H1 (cell line): ENCODE measurements around the gene ACOT7. TPM values are rescaled to one million over a fixed set of nuclear protein-coding genes. Genes with fewer than 3 reads are reported as not detected.

ENCODE experiments used
- CTCF ChIA-PET: fragments of 300-600 bp; sonication (Branson Sonifier 250); formaldehyde crosslinking; loops from one replicate; lab custom pipeline; 2021; ENCODE audit not compliant: partially characterized antibody; lab: Charles Lee
- POLR2A ChIA-PET: fragments of 300-600 bp; sonication (Branson Sonifier 250); formaldehyde crosslinking; loops from one replicate; lab custom pipeline; 2021; ENCODE audit warnings: inconsistent platforms; ENCODE audit not compliant: partially characterized antibody; lab: Charles Lee
- DNase-seq, 2 experiments: peaks; one replicate each; pipeline versions ENCODE4 v3.0.0 to v3.0.0-alpha.2; 2010 to 2022; ENCODE audit warnings: low spot score in 2 of 2, low read depth in 1 of 2, mixed read lengths in 1 of 2
- FAIRE-seq: peaks from 2 replicates; lab custom pipeline; 2011; peaks lifted over from hg19 to GRCh38; lab: Jason Lieb, UNC
- H2AFZ ChIP-seq: 2 replicates; pipeline ENCODE4 v1.8.1; 2012; ENCODE audit warnings: low read length, inconsistent platforms
- H2AK5ac ChIP-seq: 2 replicates; pipeline ENCODE4 v1.6.1; 2013; ENCODE audit warnings: low read depth, low read length
- H2BK120ac ChIP-seq: replicated peaks from 2 replicates; pipeline ENCODE3; 2013; ENCODE audit warnings: low read depth, low read length, inconsistent platforms
- H2BK12ac ChIP-seq: 2 replicates; pipeline ENCODE4 v1.6.1; 2013; ENCODE audit warnings: low read depth, low read length
- H2BK15ac ChIP-seq: 2 replicates; pipeline ENCODE4 v1.6.1; 2013; ENCODE audit warnings: low read length
- H2BK20ac ChIP-seq: 2 replicates; pipeline ENCODE4 v1.6.1; 2013; ENCODE audit warnings: low read length
- H2BK5ac ChIP-seq: 2 replicates; pipeline ENCODE4 v1.6.1; 2013; ENCODE audit warnings: low read depth, low read length
- H3K14ac ChIP-seq: 2 replicates; pipeline ENCODE4 v1.6.1; 2013; ENCODE audit warnings: inconsistent platforms; ENCODE audit not compliant: insufficient read length
- H3K18ac ChIP-seq: 2 replicates; pipeline ENCODE4 v1.6.1; 2013; ENCODE audit warnings: low read length; ENCODE audit errors: extremely low read depth
- H3K23ac ChIP-seq: 2 replicates; pipeline ENCODE4 v1.6.1; 2013; ENCODE audit warnings: inconsistent platforms; ENCODE audit not compliant: insufficient read length
- H3K23me2 ChIP-seq: 2 replicates; pipeline ENCODE4 v1.6.1; 2013; ENCODE audit warnings: low read depth, low read length
- H3K27ac ChIP-seq: 2 replicates; pipeline ENCODE4 v1.6.1; 2011; ENCODE audit warnings: low read depth, low read length, inconsistent platforms
- H3K27me3 ChIP-seq, 4 experiments: replicated peaks in 1 of 4; 1 replicate in 1 of 4; 2 replicates in 3 of 4; pipeline versions ENCODE4 v1.6.1 to v1.8.1; 2011 to 2013; ENCODE audit warnings: low read length in 3 of 4, mild to moderate bottlenecking in 3 of 4, inconsistent platforms in 2 of 4, mixed read lengths in 2 of 4, moderate library complexity in 1 of 4; ENCODE audit not compliant: control insufficient read depth in 3 of 4, insufficient read depth in 3 of 4; ENCODE audit errors: extremely low read depth in 1 of 4
- H3K36me3 ChIP-seq, 4 experiments: 2 replicates each; pipeline versions ENCODE4 v1.6.1 to v1.8.1; 2011 to 2013; ENCODE audit warnings: mild to moderate bottlenecking in 4 of 4, low read length in 3 of 4, moderate library complexity in 2 of 4, control low read depth in 1 of 4, inconsistent platforms in 1 of 4; ENCODE audit not compliant: insufficient read depth in 4 of 4, control insufficient read depth in 2 of 4
- H3K4ac ChIP-seq: replicated peaks from 2 replicates; pipeline ENCODE3; 2013; ENCODE audit warnings: low read length, low read depth, mixed read lengths, inconsistent platforms; ENCODE audit not compliant: insufficient read length
- H3K4me1 ChIP-seq, 4 experiments: replicated peaks in 1 of 4; 1 replicate in 1 of 4; 2 replicates in 3 of 4; pipeline versions ENCODE4 v1.6.1 to v1.8.1; 2011 to 2013; ENCODE audit warnings: low read length in 3 of 4, inconsistent platforms in 2 of 4, mixed read lengths in 1 of 4; ENCODE audit not compliant: insufficient read depth in 4 of 4, control insufficient read depth in 3 of 4
- H3K4me2 ChIP-seq, 2 experiments: 2 replicates each; pipeline versions ENCODE4 v1.6.1 to v1.8.1; 2011 to 2013; ENCODE audit warnings: low read depth in 2 of 2, low read length in 2 of 2, control low read depth in 1 of 2, inconsistent platforms in 1 of 2, mild to moderate bottlenecking in 1 of 2; ENCODE audit not compliant: insufficient read depth in 1 of 2
- H3K4me3 ChIP-seq, 4 experiments: fragments of 200-600, 300-600 bp in 1 of 4; sonication (generic), shearing (Covaris generic), sonication (Bioruptor Twin) in 1 of 4; 2 replicates each; pipeline versions ENCODE4 v1.5.1 to v1.8.1; 2011 to 2016; ENCODE audit warnings: low read length in 4 of 4, low read depth in 3 of 4, control low read depth in 2 of 4, inconsistent platforms in 2 of 4, mild to moderate bottlenecking in 2 of 4, mixed read lengths in 1 of 4, moderate library complexity in 1 of 4; ENCODE audit not compliant: insufficient read depth in 2 of 4; ENCODE audit errors: extremely low read depth in 1 of 4
- H3K56ac ChIP-seq: replicated peaks from 2 replicates; pipeline ENCODE3; 2013; ENCODE audit warnings: low read depth, mild to moderate bottlenecking, mixed read lengths, low read length, inconsistent platforms; ENCODE audit not compliant: insufficient read length
- H3K79me1 ChIP-seq: 2 replicates; pipeline ENCODE4 v1.6.1; 2013; ENCODE audit warnings: low read depth, low read length, control low read depth
- H3K79me2 ChIP-seq, 2 experiments: 2 replicates each; pipeline versions ENCODE4 v1.6.1 to v1.8.1; 2012 to 2013; ENCODE audit warnings: low read length in 2 of 2, mild to moderate bottlenecking in 2 of 2, inconsistent platforms in 1 of 2; ENCODE audit not compliant: insufficient read depth in 2 of 2, control insufficient read depth in 1 of 2
- H3K9ac ChIP-seq, 4 experiments: replicated peaks in 1 of 4; 1 replicate in 1 of 4; 2 replicates in 3 of 4; pipeline versions ENCODE4 v1.6.1 to v1.8.1; 2011 to 2013; ENCODE audit warnings: low read depth in 3 of 4, low read length in 3 of 4, control low read depth in 2 of 4, mild to moderate bottlenecking in 2 of 4, moderate library complexity in 2 of 4, inconsistent platforms in 1 of 4; ENCODE audit errors: extremely low read depth in 1 of 4
- H3K9me3 ChIP-seq, 2 experiments: 2 replicates each; pipeline versions ENCODE4 v1.6.1 to v1.8.1; 2012 to 2013; ENCODE audit warnings: mild to moderate bottlenecking in 2 of 2, moderate library complexity in 2 of 2, control low read depth in 1 of 2, inconsistent platforms in 1 of 2, low read depth in 1 of 2, low read length in 1 of 2, mixed read lengths in 1 of 2; ENCODE audit not compliant: insufficient read depth in 2 of 2
- H4K20me1 ChIP-seq, 2 experiments: replicated peaks in 1 of 2; 2 replicates each; pipeline versions ENCODE3 to v1.8.1; 2011 to 2013; ENCODE audit warnings: inconsistent platforms in 2 of 2, low read length in 2 of 2, mild to moderate bottlenecking in 1 of 2; ENCODE audit not compliant: insufficient read depth in 2 of 2, control insufficient read depth in 1 of 2
- H4K5ac ChIP-seq: 2 replicates; pipeline ENCODE4 v1.6.1; 2013; ENCODE audit warnings: low read length, low read depth, mixed read lengths, inconsistent platforms; ENCODE audit not compliant: insufficient read length
- H4K8ac ChIP-seq: 2 replicates; pipeline ENCODE4 v1.8.0; 2013; ENCODE audit warnings: mild to moderate bottlenecking, moderate library complexity, low read length, inconsistent platforms; ENCODE audit not compliant: insufficient read depth; ENCODE audit errors: extremely low read depth
- H4K91ac ChIP-seq: replicated peaks from 2 replicates; pipeline ENCODE3; 2013; ENCODE audit warnings: low read length, mixed read lengths, inconsistent platforms; ENCODE audit not compliant: insufficient read length
- BRCA1 ChIP-seq: IDR thresholded peaks from 2 replicates; pipeline ENCODE4 v1.6.1; 2012; ENCODE audit warnings: low read depth, low read length, improper control_type of control experiment
- KDM5A ChIP-seq: fragments of 200-600 bp; IDR thresholded peaks from 2 replicates; pipeline ENCODE4 v1.7.1; 2012; ENCODE audit warnings: mild to moderate bottlenecking, low read length, inconsistent platforms, mixed read lengths
- POU5F1 ChIP-seq: IDR thresholded peaks from 2 replicates; pipeline ENCODE4 v1.6.1; 2011; ENCODE audit warnings: low read depth, mild to moderate bottlenecking, low read length, moderate library complexity
- SAP30 ChIP-seq: fragments of 300-600 bp; sonication (generic); IDR thresholded peaks from 2 replicates; pipeline ENCODE4 v1.7.1; 2012; ENCODE audit warnings: low read length, moderate library complexity, mild to moderate bottlenecking, inconsistent platforms; ENCODE audit not compliant: insufficient read depth, insufficient replicate concordance
- SP1 ChIP-seq: IDR thresholded peaks from 2 replicates; pipeline ENCODE4 v1.6.1; 2011; ENCODE audit warnings: low read depth, low read length
- SP4 ChIP-seq: IDR thresholded peaks from 2 replicates; pipeline ENCODE4 v1.6.1; 2012; ENCODE audit warnings: low read length, inconsistent platforms
- TAF7 ChIP-seq: optimal IDR thresholded peaks from 2 replicates; pipeline ENCODE3; 2011; ENCODE audit warnings: low read depth, mild to moderate bottlenecking, inconsistent platforms, low read length, moderate library complexity, borderline replicate concordance
- USF2 ChIP-seq: IDR thresholded peaks from 2 replicates; pipeline ENCODE4 v1.6.1; 2011; ENCODE audit warnings: low read length, improper control_type of control experiment
- WGBS, 2 experiments: shearing (Covaris generic) in 1 of 2; methylation state at CpG; one replicate each; pipeline versions ENCODE4 v1.1.6 to v1.1.7; 2013 to 2015; ENCODE audit warnings: low lambda C conversion rate in 2 of 2, mixed read lengths in 2 of 2, inconsistent platforms in 1 of 2, low coverage in 1 of 2, missing lambda C conversion rate in 1 of 2; ENCODE audit not compliant: insufficient replicate concordance in 2 of 2, insufficient coverage in 1 of 2, insufficient read length in 1 of 2; ENCODE audit errors: extremely low coverage in 1 of 2, missing lambda C conversion rate in 1 of 2; 5-methylcytosine and 5-hydroxymethylcytosine counted together
- polyA plus RNA-seq, 7 experiments: library from polyadenylated mRNA; depleted of rRNA in 3 of 7; stranded (reverse) in 5 of 7; unstranded in 2 of 7; fragments of >200 nt in 5 of 7; fragments of 200-250 nt in 2 of 7; gene quantifications; 1 replicate in 5 of 7; 2 replicates in 1 of 7; 4 replicates in 1 of 7; pipeline versions ENCODE4 v1.2.1 to v1.2.3, GENCODE V29; 2011 to 2013; ENCODE audit warnings: missing spikeins in 2 of 7, mixed read lengths in 2 of 7
- total RNA-seq: library from RNA; stranded (reverse); fragmentation: NEBNext Ultra II Directional; extraction: Animal tissue kit (Norgen Biotek cat#: 25700); gene quantifications from 2 replicates; pipeline ENCODE4 v1.2.1, GENCODE V29; 2021
- TF ChIP-seq, protein P1 (sequence below), 3 experiments: IDR thresholded peaks; 1 replicate in 2 of 3; 2 replicates in 1 of 3; pipeline versions ENCODE4 v1.5.1 to v1.6.1; 2011; ENCODE audit warnings: low read length in 3 of 3, mild to moderate bottlenecking in 3 of 3, inconsistent platforms in 2 of 3, low read depth in 1 of 3, moderate library complexity in 1 of 3; ENCODE audit not compliant: insufficient read depth in 1 of 3; ENCODE audit errors: control extremely low read depth in 1 of 3

The ACOT7 gene
- total and polyA plus RNA-seq, 2 of the 8 experiments (the other 6 are each of a cell fraction or from before 2014, with no cell fraction given): 151 to 214 TPM

- Histone ChIP-seq H2AK5ac (0 out of 2 replicates have a peak overlapping the region, but pooled peaks have one; percentile 9), H3K27ac (no peak overlapping the region), H2BK15ac (no peak overlapping the region), H3K4me1 (peaks cover 0 to 28% (median 13%) of the 10 kb centered on the region in 4 experiments; a peak in 6 of 7 replicates), H2BK120ac (no peak overlapping the region), H3K56ac (no peak overlapping the region), H3K14ac (no peak overlapping the region), H3K18ac (no peak overlapping the region), H3K4me3 (no peak overlapping the region), H3K36me3 (no peaks in the 10 kb centered on the region; a peak in 2 of 8 replicates), H2AFZ (no peak overlapping the region), H3K4me2 (no peak overlapping the region), H3K23me2 (no peaks in the 10 kb centered on the region), H4K8ac (no peak overlapping the region), H2BK20ac (no peak overlapping the region), H3K79me2 (no peaks in the 10 kb centered on the region), H2BK12ac (peak overlapping the region; percentile 35; the same call in 1 of the 2 replicates), H3K27me3 (no peaks in the 10 kb centered on the region), H3K23ac (no peak overlapping the region), H4K20me1 (peaks cover 3 to 13% of the 10 kb centered on the region in 2 experiments), H3K9ac (no peak overlapping the region), H4K5ac (no peak overlapping the region), H3K4ac (no peak overlapping the region), H3K79me1 (peaks cover 3% of the 10 kb centered on the region; the same call in 1 of the 2 replicates), H4K91ac (no peak overlapping the region), H2BK5ac (no peak overlapping the region), H3K9me3 (no peaks in the 10 kb centered on the region)
- ChIA-PET CTCF (interaction anchor here (0.6 to 5.9 kb wide), 20 partner anchors 9 to 238 kb away, joined by 3 to 28 read pairs (median 3); no protein-coding TSS in a partner anchor), POLR2A (interaction anchor here (0.7 to 1.2 kb wide), 3 partner anchors 28 to 112 kb away, joined by 3 read pairs; no protein-coding TSS in a partner anchor)
- FAIRE-seq (no peak), DNase-seq (no peak)
- 90% methylated on average over 6 of the region's 6 CpGs; no CpG with 5 or more reads in 1 of the 2 experiments for WGBS, 2 experiments
- no peak for TF ChIP-seq TAF7
- no peak for TF ChIP-seq BRCA1
- no peak for TF ChIP-seq SP4
- TF ChIP-seq SAP30: no peak
- no peak for TF ChIP-seq SP1
- TF ChIP-seq, protein P1, sequence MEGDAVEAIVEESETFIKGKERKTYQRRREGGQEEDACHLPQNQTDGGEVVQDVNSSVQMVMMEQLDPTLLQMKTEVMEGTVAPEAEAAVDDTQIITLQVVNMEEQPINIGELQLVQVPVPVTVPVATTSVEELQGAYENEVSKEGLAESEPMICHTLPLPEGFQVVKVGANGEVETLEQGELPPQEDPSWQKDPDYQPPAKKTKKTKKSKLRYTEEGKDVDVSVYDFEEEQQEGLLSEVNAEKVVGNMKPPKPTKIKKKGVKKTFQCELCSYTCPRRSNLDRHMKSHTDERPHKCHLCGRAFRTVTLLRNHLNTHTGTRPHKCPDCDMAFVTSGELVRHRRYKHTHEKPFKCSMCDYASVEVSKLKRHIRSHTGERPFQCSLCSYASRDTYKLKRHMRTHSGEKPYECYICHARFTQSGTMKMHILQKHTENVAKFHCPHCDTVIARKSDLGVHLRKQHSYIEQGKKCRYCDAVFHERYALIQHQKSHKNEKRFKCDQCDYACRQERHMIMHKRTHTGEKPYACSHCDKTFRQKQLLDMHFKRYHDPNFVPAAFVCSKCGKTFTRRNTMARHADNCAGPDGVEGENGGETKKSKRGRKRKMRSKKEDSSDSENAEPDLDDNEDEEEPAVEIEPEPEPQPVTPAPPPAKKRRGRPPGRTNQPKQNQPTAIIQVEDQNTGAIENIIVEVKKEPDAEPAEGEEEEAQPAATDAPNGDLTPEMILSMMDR (IDR thresholded peaks at IDR 0.05; ENCODE audit: control extremely low read depth in 1 of 3, insufficient read depth in 1 of 3, low read depth in 1 of 3, low read length in 3 of 3): peak in 2 of 3 experiments; percentile 41 to 57; a peak in 3 of 4 replicates
- TF ChIP-seq USF2: no peak
- no peak for TF ChIP-seq KDM5A
- TF ChIP-seq POU5F1: no peak
Observed at GRCh38 chr1:6272868-6273267, 120.7 kb downstream of the ACOT7 start.
